DND-41 (cell line): ENCODE measurements around the gene WARS2.
"Not testable (repeated sequence)": the region's sequence is repeated elsewhere in the genome, so short reads cannot be mapped to it uniquely, and the experiment has no call there.

ENCODE experiments used
- ATAC-seq: fragments of 200-7000 bp; cut with Tn5 transposase; 3 replicates; pipeline ENCODE4 v1.9.1; 2021; ENCODE audit warnings: low read depth; ENCODE audit not compliant: insufficient read depth
- DNase-seq: peaks from one replicate; pipeline ENCODE4 v3.0.0-alpha.2; 2020
- H2AFZ ChIP-seq: 2 replicates; pipeline ENCODE4 v1.6.0; 2012; ENCODE audit warnings: low read depth, low read length
- H3K27ac ChIP-seq: 2 replicates; pipeline ENCODE4 v1.5.1; 2012; ENCODE audit warnings: low read length, inconsistent platforms
- H3K27me3 ChIP-seq: fragments of 200-600 bp; sonication (generic); 2 replicates; pipeline ENCODE4 v1.6.0; 2012; ENCODE audit warnings: low read length, mild to moderate bottlenecking, inconsistent platforms; ENCODE audit not compliant: insufficient read depth, poor library complexity
- H3K36me3 ChIP-seq: 2 replicates; pipeline ENCODE4 v1.5.1; 2012; ENCODE audit warnings: low read length, inconsistent platforms; ENCODE audit not compliant: insufficient read depth
- H3K4me1 ChIP-seq: 2 replicates; pipeline ENCODE4 v1.5.1; 2012; ENCODE audit warnings: mild to moderate bottlenecking, low read length; ENCODE audit not compliant: insufficient read depth
- H3K4me2 ChIP-seq: 2 replicates; pipeline ENCODE4 v1.6.0; 2012; ENCODE audit warnings: mild to moderate bottlenecking, moderate library complexity, low read length, inconsistent platforms; ENCODE audit not compliant: insufficient read depth
- H3K4me3 ChIP-seq, 2 experiments: fragments of 200-600 bp in 1 of 2; shearing (Covaris generic) in 1 of 2; 2 replicates each; pipeline ENCODE4 v1.5.1; 2012 to 2016; ENCODE audit warnings: inconsistent platforms in 2 of 2, low read length in 2 of 2, mild to moderate bottlenecking in 2 of 2, low read depth in 1 of 2, moderate library complexity in 1 of 2
- H3K79me2 ChIP-seq: 2 replicates; pipeline ENCODE4 v1.6.0; 2012; ENCODE audit warnings: low read length, inconsistent platforms; ENCODE audit not compliant: insufficient read depth
- H3K9ac ChIP-seq: 2 replicates; pipeline ENCODE4 v1.6.0; 2012; ENCODE audit warnings: low read depth, mild to moderate bottlenecking, inconsistent platforms, low read length, moderate library complexity
- H3K9me3 ChIP-seq: 2 replicates; pipeline ENCODE4 v1.5.1; 2012; ENCODE audit warnings: low read length, moderate library complexity, mild to moderate bottlenecking, inconsistent platforms; ENCODE audit not compliant: insufficient read depth, severe bottlenecking
- H4K20me1 ChIP-seq: 2 replicates; pipeline ENCODE4 v1.6.0; 2012; ENCODE audit warnings: low read length; ENCODE audit not compliant: insufficient read depth
- CTCF ChIP-seq: IDR thresholded peaks from 2 replicates; pipeline ENCODE4 v1.5.1; 2012; ENCODE audit warnings: borderline replicate concordance, low read length, moderate library complexity, mild to moderate bottlenecking; ENCODE audit not compliant: poor library complexity, severe bottlenecking; ENCODE audit errors: extremely low read depth
- EZH2 ChIP-seq: IDR thresholded peaks from 3 replicates; pipeline ENCODE4 v1.6.1; 2012; ENCODE audit warnings: borderline replicate concordance, low read depth, mild to moderate bottlenecking, moderate library complexity, low read length, inconsistent platforms; ENCODE audit not compliant: severe bottlenecking

The WARS2 gene

GRCh38 chr1:119171381-119172010, 31.0 kb upstream of the WARS2 start:
- H3K4me1 ChIP-seq, H3K27ac ChIP-seq, H3K9me3 ChIP-seq, DNase-seq, H3K4me3 ChIP-seq, ATAC-seq, H3K27me3 ChIP-seq, H3K9ac ChIP-seq, H3K79me2 ChIP-seq, H4K20me1 ChIP-seq, H3K36me3 ChIP-seq, H3K4me2 ChIP-seq, H2AFZ ChIP-seq: not testable (repeated sequence)

- ATAC-seq (no peak), DNase-seq (no peak)
- Histone ChIP-seq H3K27me3 (no peaks in the 10 kb centered on the region), H3K4me3 (no peak overlapping the region), H3K4me1 (no peaks in the 10 kb centered on the region), H3K9me3 (no peaks in the 10 kb centered on the region), H3K79me2 (no peaks in the 10 kb centered on the region), H2AFZ (no peak overlapping the region), H3K27ac (no peak overlapping the region), H3K9ac (no peak overlapping the region), H4K20me1 (no peaks in the 10 kb centered on the region), H3K4me2 (no peak overlapping the region), H3K36me3 (peaks cover 26% of the 10 kb centered on the region; the same call in 1 of the 2 replicates)
- TF ChIP-seq CTCF = no peak
- TF ChIP-seq EZH2 = no peak
Measured at GRCh38 chr1:119163396-119163795, 22.9 kb upstream of the WARS2 start.

GRCh38 chr1:119160866-119161265, 20.4 kb upstream of the WARS2 start:
- H3K36me3 ChIP-seq = peaks cover 40% of the 10 kb centered on the region; the same call in 1 of the 2 replicates
- H3K9ac ChIP-seq = no peak overlapping the region
- ATAC-seq (no peak), DNase-seq (no peak)
- no peaks in the 10 kb centered on the region for H3K27me3 ChIP-seq
- H3K9me3 ChIP-seq = no peaks in the 10 kb centered on the region
- no peaks in the 10 kb centered on the region for H4K20me1 ChIP-seq
- H3K4me1 ChIP-seq = no peaks in the 10 kb centered on the region
- TF ChIP-seq CTCF (no peak), EZH2 (no peak)
- H3K27ac ChIP-seq = no peak overlapping the region
- H3K4me2 ChIP-seq = no peak overlapping the region
- H2AFZ ChIP-seq = no peak overlapping the region
- no peaks in the 10 kb centered on the region for H3K79me2 ChIP-seq
- no peak overlapping the region for H3K4me3 ChIP-seq

GRCh38 chr1:119160409-119160808, 20.0 kb upstream of the WARS2 start:
- Histone ChIP-seq H3K36me3 (peaks cover 40% of the 10 kb centered on the region; the same call in 1 of the 2 replicates), H3K27ac (no peak overlapping the region), H3K79me2 (no peaks in the 10 kb centered on the region), H3K9me3 (no peaks in the 10 kb centered on the region), H3K4me1 (no peaks in the 10 kb centered on the region), H3K9ac (no peak overlapping the region), H3K4me3 (no peak overlapping the region), H3K4me2 (no peak overlapping the region), H2AFZ (no peak overlapping the region), H3K27me3 (no peaks in the 10 kb centered on the region), H4K20me1 (no peaks in the 10 kb centered on the region)
- TF ChIP-seq EZH2 (no peak), CTCF (no peak)
- DNase-seq (no peak), ATAC-seq (no peak)
